GM23338 (cell line): ENCODE data around the gene TMEM187. TPM values are rescaled to one million over a fixed set of nuclear protein-coding genes. Genes with fewer than 3 reads are reported as not detected.

Experiments
- EZH2 ChIP-seq: fragments of 200-600 bp; sonication (generic); IDR thresholded peaks from one replicate; pipeline ENCODE4 v1.8.0; 2017; ENCODE audit warnings: antibody characterized with exemption, mild to moderate bottlenecking, low read depth; ENCODE audit not compliant: unreplicated experiment
- NANOG ChIP-seq: IDR thresholded peaks from 2 replicates; pipeline ENCODE4 v1.6.1; 2016; ENCODE audit warnings: antibody characterized with exemption, borderline replicate concordance
- POLR2AphosphoS5 ChIP-seq: IDR thresholded peaks from 2 replicates; pipeline ENCODE4 v1.6.1; 2016; ENCODE audit warnings: antibody characterized with exemption, low read depth
- STAT1 ChIP-seq: IDR thresholded peaks from one replicate; pipeline ENCODE4 v1.6.1; 2016; ENCODE audit warnings: antibody characterized with exemption; ENCODE audit not compliant: unreplicated experiment
- ZNF114 ChIP-seq: fragments of 250-450 bp; sonication (Bioruptor Pico); IDR thresholded peaks from 2 replicates; pipeline ENCODE4 v1.5.0; 2020; ENCODE audit warnings: mild to moderate bottlenecking, moderate library complexity
- ZNF331 ChIP-seq: fragments of 250-450 bp; sonication (Bioruptor Pico); IDR thresholded peaks from 2 replicates; pipeline ENCODE4 v1.5.0; 2020; ENCODE audit warnings: low read depth, mild to moderate bottlenecking, moderate library complexity
- ZNF462 ChIP-seq: fragments of 250-450 bp; sonication (Bioruptor Pico); IDR thresholded peaks from 2 replicates; pipeline ENCODE4 v1.5.0; 2020; ENCODE audit warnings: mild to moderate bottlenecking, moderate library complexity
- microRNA counts: library from miRNA; unstranded; fragments of <30 nt; microRNA quantifications from one replicate; lab custom pipeline; 2017
- microRNA-seq: library from miRNA; unstranded; fragments of <30 nt; microRNA quantifications from one replicate; pipeline ENCODE4, GENCODE V29; 2017
- polyA plus RNA-seq: library from polyadenylated mRNA; unstranded; fragments of >200 nt; fragmentation: Nextera tagmentation; extraction: Ambion mirVana; gene quantifications from 2 replicates; pipeline ENCODE4 v1.2.1, GENCODE V29; 2016
- small RNA-seq: library from RNA; depleted of rRNA; stranded (forward); fragments of <200 nt; gene quantifications from one replicate; pipeline ENCODE3, GENCODE V24; 2014; ENCODE audit warnings: low replicate concordance
- total RNA-seq: library from RNA; depleted of rRNA; stranded (reverse); fragments of >200 nt; shearing (Covaris generic); gene quantifications from 2 replicates; pipeline ENCODE4 v1.2.3, GENCODE V29; 2014; rRNA removed
- TF ChIP-seq, protein P1 (sequence below): IDR thresholded peaks from one replicate; pipeline ENCODE4 v1.6.1; 2018; ENCODE audit warnings: antibody characterized with exemption; ENCODE audit not compliant: unreplicated experiment

Gene TMEM187
- total and polyA plus RNA-seq, 2 experiments from 2014 or later: 2.5 to 4.4 TPM

- TF ChIP-seq ZNF462 (no peak), POLR2AphosphoS5 (no peak), EZH2 (no peak), ZNF114 (CRISPR knock-in tag) (no peak), STAT1 (no peak), ZNF331 (CRISPR knock-in tag) (no peak), NANOG (no peak)
- TF ChIP-seq, protein P1, sequence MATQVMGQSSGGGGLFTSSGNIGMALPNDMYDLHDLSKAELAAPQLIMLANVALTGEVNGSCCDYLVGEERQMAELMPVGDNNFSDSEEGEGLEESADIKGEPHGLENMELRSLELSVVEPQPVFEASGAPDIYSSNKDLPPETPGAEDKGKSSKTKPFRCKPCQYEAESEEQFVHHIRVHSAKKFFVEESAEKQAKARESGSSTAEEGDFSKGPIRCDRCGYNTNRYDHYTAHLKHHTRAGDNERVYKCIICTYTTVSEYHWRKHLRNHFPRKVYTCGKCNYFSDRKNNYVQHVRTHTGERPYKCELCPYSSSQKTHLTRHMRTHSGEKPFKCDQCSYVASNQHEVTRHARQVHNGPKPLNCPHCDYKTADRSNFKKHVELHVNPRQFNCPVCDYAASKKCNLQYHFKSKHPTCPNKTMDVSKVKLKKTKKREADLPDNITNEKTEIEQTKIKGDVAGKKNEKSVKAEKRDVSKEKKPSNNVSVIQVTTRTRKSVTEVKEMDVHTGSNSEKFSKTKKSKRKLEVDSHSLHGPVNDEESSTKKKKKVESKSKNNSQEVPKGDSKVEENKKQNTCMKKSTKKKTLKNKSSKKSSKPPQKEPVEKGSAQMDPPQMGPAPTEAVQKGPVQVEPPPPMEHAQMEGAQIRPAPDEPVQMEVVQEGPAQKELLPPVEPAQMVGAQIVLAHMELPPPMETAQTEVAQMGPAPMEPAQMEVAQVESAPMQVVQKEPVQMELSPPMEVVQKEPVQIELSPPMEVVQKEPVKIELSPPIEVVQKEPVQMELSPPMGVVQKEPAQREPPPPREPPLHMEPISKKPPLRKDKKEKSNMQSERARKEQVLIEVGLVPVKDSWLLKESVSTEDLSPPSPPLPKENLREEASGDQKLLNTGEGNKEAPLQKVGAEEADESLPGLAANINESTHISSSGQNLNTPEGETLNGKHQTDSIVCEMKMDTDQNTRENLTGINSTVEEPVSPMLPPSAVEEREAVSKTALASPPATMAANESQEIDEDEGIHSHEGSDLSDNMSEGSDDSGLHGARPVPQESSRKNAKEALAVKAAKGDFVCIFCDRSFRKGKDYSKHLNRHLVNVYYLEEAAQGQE: no peak
Measured at GRCh38 chrX:154032653-154033052, 60.1 kb downstream of the TMEM187 start (continued).

MicroRNAs within 50 kb of the gene (microRNA counts, 767-probe panel; counts per million panel counts)
- not detected for microRNA hsa-miR-718 (lab: Ali Mortazavi, UCI)

Small RNA genes lying within 50 kb of the gene (microRNA-seq; reads per million reads assigned to microRNA genes)
- gene MIR3202-1: not detected
- gene MIR3202-2: not detected
- not detected for gene MIR718

Small RNA genes lying within 50 kb of the gene (small RNA-seq; reads per million reads assigned to genes)
- not detected for gene MIR3202-1

Other genes with a start within 250 kb of the TMEM187 start
- gene BCAP31, start 248.4 kb upstream of the TMEM187 start, total RNA-seq: 85.0 and 104 TPM in 2 replicates
- gene BCAP31, start 248.4 kb upstream of the TMEM187 start, polyA plus RNA-seq: 136 and 145 TPM in 2 replicates
- gene ABCD1, start 247.9 kb upstream of the TMEM187 start, total RNA-seq: 4.0 and 8.9 TPM in 2 replicates
- gene ABCD1, start 247.9 kb upstream of the TMEM187 start, polyA plus RNA-seq: 2.4 and 2.9 TPM in 2 replicates
- 3.2 and 4.1 TPM in 2 replicates for gene PLXNB3, start 208.5 kb upstream of the TMEM187 start, total RNA-seq
- 0.30 and 0.70 TPM in 2 replicates for gene PLXNB3, start 208.5 kb upstream of the TMEM187 start, polyA plus RNA-seq
- 0.23 TPM in 1 of 2 replicates, not detected in the other for gene SRPK3, start 191.7 kb upstream of the TMEM187 start, total RNA-seq
- 0.15 and 0.19 TPM in 2 replicates for gene SRPK3, start 191.7 kb upstream of the TMEM187 start, polyA plus RNA-seq
- 43.0 and 49.0 TPM in 2 replicates for gene IDH3G, start 178.4 kb upstream of the TMEM187 start, total RNA-seq
- gene IDH3G, start 178.4 kb upstream of the TMEM187 start, polyA plus RNA-seq: 41.4 and 45.5 TPM in 2 replicates
- gene SSR4, start 178.1 kb upstream of the TMEM187 start, total RNA-seq: 107 and 168 TPM in 2 replicates
- gene SSR4, start 178.1 kb upstream of the TMEM187 start, polyA plus RNA-seq: 352 and 404 TPM in 2 replicates
- 194 and 230 TPM in 2 replicates for gene PDZD4, start 142.2 kb upstream of the TMEM187 start, total RNA-seq
- 30.5 and 34.5 TPM in 2 replicates for gene PDZD4, start 142.2 kb upstream of the TMEM187 start, polyA plus RNA-seq
- gene L1CAM, start 86.6 kb upstream of the TMEM187 start, total RNA-seq: 27.6 and 29.2 TPM in 2 replicates
- 7.4 and 7.8 TPM in 2 replicates for gene L1CAM, start 86.6 kb upstream of the TMEM187 start, polyA plus RNA-seq
- not detected in 2 replicates for gene AVPR2, start 68.1 kb upstream of the TMEM187 start, total RNA-seq
- not detected in 2 replicates for gene AVPR2, start 68.1 kb upstream of the TMEM187 start, polyA plus RNA-seq
- gene ARHGAP4, start 46.5 kb upstream of the TMEM187 start, total RNA-seq: 57.8 and 59.5 TPM in 2 replicates
- gene ARHGAP4, start 46.5 kb upstream of the TMEM187 start, polyA plus RNA-seq: 21.2 and 21.5 TPM in 2 replicates
- 112 and 136 TPM in 2 replicates for gene NAA10, start 37.7 kb upstream of the TMEM187 start, total RNA-seq
- 140 and 145 TPM in 2 replicates for gene NAA10, start 37.7 kb upstream of the TMEM187 start, polyA plus RNA-seq
- gene RENBP, start 28.1 kb upstream of the TMEM187 start, total RNA-seq: 8.6 and 10.3 TPM in 2 replicates
- 1.5 and 2.0 TPM in 2 replicates for gene RENBP, start 28.1 kb upstream of the TMEM187 start, polyA plus RNA-seq
- 169 and 188 TPM in 2 replicates for gene HCFC1, start 936 bp upstream of the TMEM187 start, total RNA-seq
- 33.0 and 33.2 TPM in 2 replicates for gene HCFC1, start 936 bp upstream of the TMEM187 start, polyA plus RNA-seq
- 30.4 and 38.0 TPM in 2 replicates for gene IRAK1, start 47.1 kb downstream of the TMEM187 start, total RNA-seq
- gene IRAK1, start 47.1 kb downstream of the TMEM187 start, polyA plus RNA-seq: 21.6 and 23.0 TPM in 2 replicates
- gene MECP2, start 125.0 kb downstream of the TMEM187 start, total RNA-seq: 32.7 and 34.0 TPM in 2 replicates
- gene MECP2, start 125.0 kb downstream of the TMEM187 start, polyA plus RNA-seq: 27.4 and 27.7 TPM in 2 replicates
- not detected in 2 replicates for gene OPN1LW, start 171.5 kb downstream of the TMEM187 start, total RNA-seq
- gene OPN1LW, start 171.5 kb downstream of the TMEM187 start, polyA plus RNA-seq: not detected in 2 replicates
- not detected in 2 replicates for gene OPN1MW, start 209.8 kb downstream of the TMEM187 start, total RNA-seq
- not detected in 2 replicates for gene OPN1MW, start 209.8 kb downstream of the TMEM187 start, polyA plus RNA-seq
- gene OPN1MW2, start 247.0 kb downstream of the TMEM187 start, total RNA-seq: not detected in 2 replicates
- gene OPN1MW2, start 247.0 kb downstream of the TMEM187 start, polyA plus RNA-seq: not detected in 2 replicates